ENCODE results near the gene HOXC10. TPM values are rescaled to one million over a fixed set of nuclear protein-coding genes. Genes with fewer than 3 reads are reported as not detected.

The HOXC10 gene
- total and polyA plus RNA-seq, 5 donors: not detected

DNA sequence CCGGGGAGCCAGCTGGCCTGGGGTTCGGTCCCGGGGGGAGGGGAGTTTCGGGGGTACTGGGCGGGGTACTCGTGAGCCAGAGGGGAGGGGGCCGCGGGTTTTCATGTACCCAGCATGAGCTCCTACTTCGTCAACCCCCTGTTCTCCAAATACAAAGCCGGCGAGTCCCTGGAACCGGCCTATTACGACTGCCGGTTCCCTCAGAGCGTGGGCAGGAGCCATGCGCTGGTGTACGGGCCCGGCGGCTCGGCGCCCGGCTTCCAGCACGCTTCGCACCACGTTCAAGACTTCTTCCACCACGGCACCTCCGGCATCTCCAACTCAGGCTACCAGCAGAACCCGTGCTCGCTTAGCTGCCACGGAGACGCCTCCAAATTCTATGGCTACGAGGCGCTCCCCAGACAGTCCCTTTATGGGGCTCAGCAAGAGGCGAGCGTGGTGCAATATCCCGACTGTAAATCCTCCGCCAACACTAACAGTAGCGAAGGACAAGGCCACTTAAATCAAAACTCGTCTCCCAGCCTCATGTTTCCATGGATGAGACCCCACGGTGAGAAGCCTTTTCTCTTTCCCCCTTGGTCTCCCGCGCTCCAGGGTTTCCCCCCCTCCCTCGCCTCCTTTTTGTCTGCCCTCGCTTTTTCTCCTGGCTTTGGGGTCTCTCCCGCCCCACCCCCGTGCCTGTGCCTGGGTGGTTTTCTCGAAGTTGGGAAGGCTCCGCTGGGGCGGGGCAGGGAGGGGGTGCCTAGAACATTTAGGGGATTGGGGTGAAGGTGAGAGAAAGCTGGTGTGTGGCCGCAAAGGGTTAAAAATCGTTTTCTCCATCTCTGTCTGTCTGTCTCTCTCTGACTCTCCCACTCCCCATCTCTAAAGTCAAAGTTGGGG, 24.5 kb downstream of the HOXC10 start:
- no peaks in the 10 kb centered on the region for H3K27me3 ChIP-seq (ENCODE audit: control insufficient read depth, insufficient read depth)
- peak in 1 of 3 donors; percentile 63 for DNase-seq
- peaks cover 2% of the 10 kb centered on the region for H3K4me1 ChIP-seq (ENCODE audit: control insufficient read depth, insufficient read depth, low read length)
- peak overlapping the region; percentile 36 for H3K4me3 ChIP-seq (ENCODE audit: low read length)
- intact Hi-C loops (cut with DNase I): loop anchor here in 2 of 4 donors (2.0 to 10.0 kb wide), 3 partner anchors 191 to 355 kb away; partner anchors contain the start of gene GPR84 (in 1 of the 2)
- no peak overlapping the region for H3K27ac ChIP-seq (ENCODE audit: low read length)
- no peak for ATAC-seq
- H3K9me3 ChIP-seq (ENCODE audit: control insufficient read depth, low read length): no peaks in the 10 kb centered on the region
- WGBS: 3% methylated on average over 51 of the region's 51 CpGs

DNA sequence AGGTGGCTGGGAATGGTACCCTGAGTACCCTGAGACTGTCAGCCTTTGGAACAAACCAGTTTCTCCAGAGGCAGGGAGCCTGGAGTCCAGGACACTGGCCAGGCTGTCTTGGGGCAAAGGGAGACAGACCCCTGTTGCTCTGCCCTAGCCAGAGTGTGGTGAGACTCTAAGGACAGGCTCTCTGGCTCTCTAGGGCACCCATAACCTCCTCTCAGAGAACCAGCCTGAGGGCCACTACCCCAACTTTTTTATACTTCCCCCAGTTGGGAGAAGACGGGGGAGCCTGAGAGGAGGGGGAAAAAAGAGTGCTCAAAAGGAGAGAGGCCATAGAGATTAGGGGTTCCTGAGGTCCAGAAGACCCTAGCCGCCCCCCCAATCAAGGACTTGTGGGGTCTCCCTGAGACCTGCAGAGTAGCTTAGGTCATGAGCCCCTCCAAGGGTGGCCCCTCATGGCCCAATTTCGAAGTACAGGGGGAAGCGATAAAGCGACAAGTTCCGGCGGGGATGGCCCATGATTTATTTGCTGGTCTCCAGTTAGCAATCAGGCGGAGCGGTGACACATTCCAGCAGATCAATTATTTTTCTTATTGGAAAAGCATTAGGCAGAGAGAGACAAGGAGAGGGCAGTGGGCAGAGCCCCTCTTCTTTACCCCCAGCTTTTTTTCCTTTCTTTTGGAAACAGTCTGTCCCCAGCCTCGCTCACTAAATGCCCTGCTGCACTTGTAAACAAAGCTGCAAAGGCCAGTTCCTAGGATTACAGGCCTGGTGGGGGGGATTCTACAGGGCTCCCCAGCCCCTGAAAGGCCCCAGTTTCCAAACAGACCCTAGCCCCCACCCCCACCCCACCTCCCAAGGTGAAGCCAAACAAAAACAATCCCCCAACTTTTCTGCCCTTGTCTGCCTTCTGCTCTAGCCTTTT, 25.4 kb downstream of the HOXC10 start:
- peaks cover 2% of the 10 kb centered on the region for H3K4me1 ChIP-seq (ENCODE audit: control insufficient read depth, insufficient read depth, low read length)
- no peak overlapping the region for H3K27ac ChIP-seq (ENCODE audit: low read length)
- 17% methylated on average over 10 of the region's 10 CpGs for WGBS
- DNase-seq (no peak), ATAC-seq (no peak)
- H3K9me3 ChIP-seq (ENCODE audit: control insufficient read depth, low read length): no peaks in the 10 kb centered on the region
- intact Hi-C loops (cut with DNase I): loop anchor here in 1 of 4 donors (10.0 kb wide), 1 partner anchor 354 kb away; the partner anchor contains the start of gene GPR84
- no peak overlapping the region for H3K4me3 ChIP-seq (ENCODE audit: low read length)
- no peaks in the 10 kb centered on the region for H3K27me3 ChIP-seq (ENCODE audit: control insufficient read depth, insufficient read depth)

DNA sequence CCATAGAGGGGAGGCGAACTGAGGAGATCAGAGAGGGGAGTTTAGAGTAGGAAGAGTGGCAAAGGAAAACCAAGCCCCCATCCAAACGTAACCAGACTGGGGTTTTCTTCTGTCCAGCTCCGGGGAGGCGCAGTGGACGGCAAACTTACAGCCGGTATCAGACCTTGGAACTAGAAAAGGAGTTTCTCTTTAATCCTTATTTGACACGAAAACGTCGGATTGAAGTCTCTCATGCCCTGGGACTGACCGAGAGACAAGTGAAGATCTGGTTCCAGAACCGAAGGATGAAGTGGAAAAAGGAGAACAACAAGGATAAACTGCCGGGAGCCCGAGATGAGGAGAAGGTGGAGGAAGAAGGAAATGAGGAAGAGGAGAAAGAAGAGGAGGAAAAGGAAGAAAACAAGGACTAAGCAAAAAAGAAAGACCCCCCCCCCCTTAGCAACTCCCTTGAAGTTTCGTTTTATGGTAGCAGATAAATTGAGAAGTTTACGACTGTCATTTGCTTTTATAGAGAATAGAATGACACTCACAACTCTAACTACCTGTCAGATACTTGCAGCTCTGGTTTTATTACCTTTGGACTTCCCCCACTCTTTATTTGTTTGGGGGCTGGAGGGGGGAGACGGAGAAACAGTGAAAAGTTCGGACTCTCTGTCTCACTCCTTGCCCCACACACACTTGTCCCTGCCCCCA, 26.2 kb downstream of the HOXC10 start:
- H3K9me3 ChIP-seq (ENCODE audit: control insufficient read depth, low read length): no peaks in the 10 kb centered on the region

DNA sequence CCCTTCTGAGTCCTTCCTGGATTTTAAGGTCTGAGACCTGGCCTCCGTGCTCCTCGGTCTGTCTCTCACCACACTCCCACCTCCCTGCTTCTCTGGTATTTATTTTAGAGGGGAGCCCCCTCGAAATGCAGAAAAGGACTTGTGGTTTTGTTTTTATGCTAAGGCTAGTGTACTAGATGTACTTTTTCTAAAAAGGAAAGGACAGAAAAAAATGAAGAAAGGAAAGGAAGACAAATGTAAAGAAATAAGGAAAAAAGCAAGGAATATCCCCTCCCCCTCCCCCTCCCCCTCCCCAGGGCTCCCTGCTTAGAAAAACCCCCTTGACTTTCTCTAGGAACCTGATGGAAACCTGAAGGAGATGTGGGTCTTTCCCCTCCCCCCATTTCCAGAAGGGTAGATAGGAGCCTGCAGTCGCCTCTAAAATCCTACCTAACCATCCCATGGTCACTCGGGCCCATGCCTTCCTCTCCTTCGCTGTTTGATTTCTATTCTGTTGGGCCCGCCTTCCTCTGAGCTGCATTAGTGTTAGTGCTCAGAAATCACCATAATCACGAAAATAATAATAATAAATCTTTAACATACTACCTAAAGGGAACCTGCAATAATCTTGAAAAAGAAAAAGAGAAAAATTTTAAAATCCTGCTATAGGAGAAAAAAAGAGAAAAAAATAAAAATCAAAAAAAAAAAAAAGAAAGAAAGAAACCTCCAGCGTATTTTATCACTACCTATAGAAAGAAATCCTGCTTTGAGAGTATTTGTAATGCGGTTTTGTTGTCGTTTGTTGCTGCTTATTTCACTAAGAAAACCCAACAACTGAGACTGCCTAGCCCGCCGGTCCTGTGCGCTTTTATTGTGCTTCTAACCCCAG, 27.0 kb downstream of the HOXC10 start:
- Histone ChIP-seq H3K27me3 (ENCODE audit: control insufficient read depth, insufficient read depth) (no peaks in the 10 kb centered on the region), H3K9me3 (ENCODE audit: control insufficient read depth, low read length) (no peaks in the 10 kb centered on the region), H3K4me3 (ENCODE audit: low read length) (no peak overlapping the region), H3K4me1 (ENCODE audit: control insufficient read depth, insufficient read depth, low read length) (peaks cover 2% of the 10 kb centered on the region), H3K27ac (ENCODE audit: low read length) (no peak overlapping the region)
- WGBS: 20% methylated on average over 14 of the region's 14 CpGs
- ATAC-seq (no peak), DNase-seq (no peak)
- intact Hi-C loops (cut with DNase I): loop anchor here in 1 of 4 donors (10.0 kb wide), 1 partner anchor 353 kb away; the partner anchor contains the start of gene GPR84

More for the DNA sequence above, 26.2 kb downstream of the HOXC10 start:
- H3K4me3 ChIP-seq (ENCODE audit: low read length): no peak overlapping the region
- H3K4me1 ChIP-seq (ENCODE audit: control insufficient read depth, insufficient read depth, low read length): peaks cover 2% of the 10 kb centered on the region
- intact Hi-C loops (cut with DNase I): loop anchor here in 1 of 4 donors (10.0 kb wide), 1 partner anchor 354 kb away; the partner anchor contains the start of gene GPR84
- ATAC-seq (no peak), DNase-seq (no peak)
- H3K27ac ChIP-seq (ENCODE audit: low read length): no peak overlapping the region
- no peaks in the 10 kb centered on the region for H3K27me3 ChIP-seq (ENCODE audit: control insufficient read depth, insufficient read depth)
- 7% methylated on average over 17 of the region's 17 CpGs for WGBS

DNA sequence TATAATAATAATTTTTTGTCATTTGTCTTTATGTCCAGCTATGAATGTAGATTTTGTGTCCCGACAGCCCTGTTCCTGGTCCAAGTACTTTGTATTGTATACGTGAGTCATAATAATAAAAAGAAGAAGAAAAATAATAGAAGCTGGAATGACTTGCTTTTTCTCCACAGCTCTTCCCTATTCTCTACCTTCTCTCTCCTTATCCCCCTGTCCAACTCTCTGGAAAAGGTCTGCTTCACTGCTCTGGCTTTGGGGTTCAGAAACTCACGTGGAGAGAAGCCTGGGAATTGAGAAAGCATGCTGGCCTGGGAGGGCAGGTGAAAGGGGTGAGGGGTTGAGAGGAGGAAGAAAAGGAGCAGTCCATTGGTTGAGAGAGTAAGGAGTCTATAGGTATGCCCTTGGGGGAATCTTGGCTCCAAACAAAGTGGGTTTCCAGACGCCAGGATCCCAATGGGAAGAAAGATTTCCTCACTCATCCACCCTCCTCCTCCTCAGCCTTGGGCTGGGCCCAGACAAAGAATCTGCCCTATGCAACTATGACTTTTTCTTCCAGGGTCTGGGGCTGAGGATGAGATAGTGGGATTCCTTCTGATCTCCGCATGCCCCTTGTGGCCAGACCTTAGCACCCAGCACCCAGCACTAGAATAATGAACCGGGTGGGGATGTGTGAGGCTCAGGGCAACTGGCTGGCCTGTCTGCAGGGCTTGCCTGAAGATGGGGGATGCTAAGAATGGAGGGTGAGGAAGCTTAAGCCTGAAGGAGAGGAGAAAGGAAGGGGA, 27.9 kb downstream of the HOXC10 start:
- intact Hi-C loops (cut with DNase I): loop anchor here in 1 of 4 donors (10.0 kb wide), 1 partner anchor 352 kb away; the partner anchor contains the start of gene GPR84
- H3K27me3 ChIP-seq (ENCODE audit: control insufficient read depth, insufficient read depth): no peaks in the 10 kb centered on the region
- H3K27ac ChIP-seq (ENCODE audit: low read length): no peak overlapping the region
- no peak overlapping the region for H3K4me3 ChIP-seq (ENCODE audit: low read length)
- peaks cover 2% of the 10 kb centered on the region for H3K4me1 ChIP-seq (ENCODE audit: control insufficient read depth, insufficient read depth, low read length)
- whole genome bisulfite sequencing: 23% methylated on average over 6 of the region's 6 CpGs
- no peak for DNase-seq
- ATAC-seq: no peak
- H3K9me3 ChIP-seq (ENCODE audit: control insufficient read depth, low read length): no peaks in the 10 kb centered on the region

DNA sequence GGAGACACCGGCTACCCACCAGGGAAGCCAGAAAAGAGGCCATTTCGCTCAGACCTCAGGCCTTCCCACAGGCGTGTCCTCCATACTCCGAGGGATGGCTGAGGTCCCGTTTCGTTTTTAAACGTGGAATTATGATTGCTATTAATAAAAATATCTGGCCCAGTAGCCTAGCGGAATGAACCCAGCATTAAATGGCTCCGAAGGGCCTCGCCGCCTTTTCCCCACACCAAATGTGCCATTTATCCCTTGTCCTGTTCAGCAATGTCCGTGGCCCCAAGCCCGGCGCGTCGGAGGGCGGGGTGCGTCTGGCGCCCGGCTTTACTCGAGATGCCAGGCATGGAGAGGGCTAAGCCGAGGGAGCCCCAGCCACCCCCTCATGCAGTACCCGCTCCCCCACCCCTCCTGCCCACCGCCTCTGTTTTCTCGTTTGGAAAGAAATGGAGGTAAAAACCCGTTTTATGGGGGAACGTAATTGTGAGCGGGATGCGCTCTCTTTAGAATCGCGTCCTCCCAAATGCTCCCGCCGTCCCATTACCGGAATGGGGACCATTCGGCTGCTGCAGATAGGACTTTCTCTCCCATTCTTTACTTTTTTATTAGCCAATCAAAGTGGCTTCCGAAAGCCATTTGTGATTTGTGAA, 29.6 kb downstream of the HOXC10 start:
- ATAC-seq (no peak), DNase-seq (peak in 1 of 3 donors; percentile 44)
- Histone ChIP-seq H3K4me3 (ENCODE audit: low read length) (no peak overlapping the region), H3K4me1 (ENCODE audit: control insufficient read depth, insufficient read depth, low read length) (no peaks in the 10 kb centered on the region), H3K27ac (ENCODE audit: low read length) (no peak overlapping the region), H3K9me3 (ENCODE audit: control insufficient read depth, low read length) (no peaks in the 10 kb centered on the region), H3K27me3 (ENCODE audit: control insufficient read depth, insufficient read depth) (no peaks in the 10 kb centered on the region)
- intact Hi-C loops (cut with DNase I): loop anchor here in 1 of 4 donors (10.0 kb wide), 1 partner anchor 350 kb away; the partner anchor contains the start of gene GPR84
- WGBS: 7% methylated on average over 36 of the region's 36 CpGs

DNA sequence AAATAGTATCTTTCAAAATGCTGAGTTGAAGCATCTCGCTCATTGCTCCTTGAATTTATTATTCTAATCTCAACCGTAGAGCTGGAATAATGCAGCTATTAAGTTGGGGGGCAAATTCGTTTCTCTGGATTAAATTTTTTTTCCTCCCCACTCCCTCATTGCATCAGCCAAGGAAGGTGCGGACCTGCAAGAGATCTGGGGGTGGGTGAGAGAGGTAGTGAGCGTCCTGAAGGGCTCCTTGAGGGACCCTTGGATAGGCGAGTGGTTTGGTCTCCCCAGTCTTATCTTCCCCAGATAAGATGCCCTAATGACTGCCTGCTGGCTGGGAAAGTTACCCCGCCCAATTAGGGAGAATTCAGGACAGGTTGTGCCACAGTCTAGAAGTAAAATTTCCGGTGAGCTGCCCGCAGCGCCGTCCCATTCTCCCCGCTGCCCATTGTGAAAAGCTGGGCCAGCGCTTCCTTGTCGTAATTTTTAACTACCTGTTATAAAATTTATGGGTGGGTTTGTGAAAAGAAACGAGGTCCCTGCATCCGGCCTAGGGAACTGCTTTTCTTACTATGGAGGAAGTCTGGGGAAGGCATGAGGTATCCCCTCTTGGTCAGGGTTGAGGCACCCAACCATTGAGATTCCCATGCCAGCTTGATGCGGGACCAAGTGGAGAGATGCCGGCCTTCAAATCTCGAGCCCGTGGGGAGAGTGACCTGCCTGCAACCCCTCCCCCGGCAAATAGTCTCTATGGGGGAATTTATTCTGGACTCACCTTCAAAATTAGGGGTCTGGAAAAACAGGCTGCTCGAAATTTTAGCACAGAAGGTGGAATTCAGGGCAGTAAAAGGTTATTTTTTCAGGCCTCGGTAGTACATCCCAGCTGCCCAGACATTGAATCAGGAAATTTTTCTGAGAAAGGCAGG, 30.3 kb downstream of the HOXC10 start:
- H3K27me3 ChIP-seq (ENCODE audit: control insufficient read depth, insufficient read depth): no peaks in the 10 kb centered on the region

DNA sequence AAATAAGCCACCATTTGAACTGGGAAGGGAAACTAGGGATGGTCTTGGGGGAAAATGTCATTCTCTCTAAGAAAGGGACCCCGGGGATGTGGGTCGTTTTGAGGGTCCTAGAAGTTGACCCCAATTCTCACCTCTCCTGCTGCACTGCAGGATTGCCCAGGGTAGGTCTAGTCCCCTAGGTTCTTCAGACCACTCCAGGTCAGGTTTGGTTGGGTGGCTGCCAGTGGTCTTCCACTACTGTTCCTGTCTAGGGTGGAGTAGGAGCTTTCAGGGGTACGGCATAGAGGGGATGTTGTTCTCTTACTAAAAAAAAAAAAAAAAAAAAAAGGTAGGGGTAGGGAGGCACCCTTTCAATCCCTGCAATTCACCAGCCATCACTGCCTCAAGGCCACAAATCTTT, 31.1 kb downstream of the HOXC10 start:
- ATAC-seq (no peak), DNase-seq (no peak)
- 17% methylated on average over 3 of the region's 3 CpGs for WGBS
- Histone ChIP-seq H3K27me3 (ENCODE audit: control insufficient read depth, insufficient read depth) (no peaks in the 10 kb centered on the region), H3K4me1 (ENCODE audit: control insufficient read depth, insufficient read depth, low read length) (no peaks in the 10 kb centered on the region), H3K27ac (ENCODE audit: low read length) (no peak overlapping the region), H3K4me3 (ENCODE audit: low read length) (no peak overlapping the region), H3K9me3 (ENCODE audit: control insufficient read depth, low read length) (no peaks in the 10 kb centered on the region)
- intact Hi-C loops (cut with DNase I): loop anchor here in 1 of 4 donors (10.0 kb wide), 1 partner anchor 349 kb away; the partner anchor contains the start of gene GPR84

More for the DNA sequence above, 30.3 kb downstream of the HOXC10 start:
- no peaks in the 10 kb centered on the region for H3K9me3 ChIP-seq (ENCODE audit: control insufficient read depth, low read length)
- intact Hi-C loops (cut with DNase I): loop anchor here in 1 of 4 donors (10.0 kb wide), 1 partner anchor 350 kb away; the partner anchor contains the start of gene GPR84
- H3K4me3 ChIP-seq (ENCODE audit: low read length): no peak overlapping the region
- no peak for DNase-seq
- ATAC-seq: no peak
- 14% methylated on average over 23 of the region's 23 CpGs for WGBS
- H3K4me1 ChIP-seq (ENCODE audit: control insufficient read depth, insufficient read depth, low read length): no peaks in the 10 kb centered on the region
- H3K27ac ChIP-seq (ENCODE audit: low read length): no peak overlapping the region
